ENCODE measurements around the gene CAMTA1. TPM values are rescaled to one million over a fixed set of nuclear protein-coding genes. Genes with fewer than 3 reads are reported as not detected.

CAMTA1 gene
- polyA plus RNA-seq, 1 experiment: 23.1 TPM

- no peaks in the 10 kb centered on the region for H3K36me3 ChIP-seq (ENCODE audit: control insufficient read depth, insufficient read depth, low read length)
- no peak for TF ChIP-seq CTCF (IDR thresholded peaks at IDR 0.05; ENCODE audit: insufficient read depth, low read depth, low read length)
- POLR2A ChIA-PET: no interaction called here
- no peak for DNase-seq (ENCODE audit: low read depth)
- H3K27me3 ChIP-seq (ENCODE audit: control insufficient read depth, insufficient read depth, low read length): no peaks in the 10 kb centered on the region; the same call in 1 of the 2 replicates
- H3K4me3 ChIP-seq (ENCODE audit: low read depth, low read length): no peak overlapping the region
- CTCF ChIA-PET: no interaction called here
Measured at GRCh38 chr1:6761196-6761737, 24.0 kb upstream of the CAMTA1 start.

GRCh38 chr1:6762060-6762459 lies 23.2 kb upstream of the CAMTA1 start:
- no peaks in the 10 kb centered on the region for H3K27me3 ChIP-seq (ENCODE audit: control insufficient read depth, insufficient read depth, low read length)
- POLR2A ChIA-PET: no interaction called here
- H3K4me3 ChIP-seq (ENCODE audit: low read depth, low read length): no peak overlapping the region
- TF ChIP-seq CTCF (IDR thresholded peaks at IDR 0.05; ENCODE audit: insufficient read depth, low read depth, low read length): no peak
- CTCF ChIA-PET: no interaction called here
- H3K36me3 ChIP-seq (ENCODE audit: control insufficient read depth, insufficient read depth, low read length): no peaks in the 10 kb centered on the region
- no peak for DNase-seq (ENCODE audit: low read depth)

DNA sequence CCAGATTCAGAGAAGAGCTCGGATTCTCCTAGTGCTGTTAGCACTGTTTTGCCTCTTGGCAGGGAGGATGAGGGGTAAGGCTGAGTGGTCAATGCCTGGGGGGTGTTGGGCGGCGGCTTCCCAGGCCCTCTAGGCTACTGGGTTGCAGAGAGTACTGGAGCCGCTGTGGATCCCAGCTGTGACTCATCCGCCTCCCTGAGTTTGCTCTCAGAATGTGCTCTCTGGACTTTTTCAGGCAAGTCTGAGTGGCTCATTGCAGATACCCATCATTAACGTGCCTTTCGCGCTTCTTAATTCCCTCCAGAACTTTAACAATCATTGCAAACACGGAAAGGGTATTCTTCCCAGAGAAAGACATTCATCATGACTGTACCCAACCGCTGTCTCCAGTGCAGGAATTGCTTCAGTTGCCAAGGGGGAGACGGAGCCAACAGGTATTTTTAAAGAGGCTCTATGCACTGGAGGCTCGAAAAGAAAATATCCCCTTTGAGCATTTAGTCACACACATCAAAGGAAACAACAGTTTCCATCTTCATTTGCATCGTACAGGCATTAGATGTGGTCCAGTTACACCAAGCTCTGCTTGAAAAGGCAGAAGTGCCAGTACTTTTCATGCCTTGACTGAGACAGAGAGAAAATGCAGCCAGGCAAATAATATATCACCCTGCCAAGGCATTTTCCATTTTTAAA lies 14.4 kb upstream of the CAMTA1 start:
- Histone ChIP-seq H3K27me3 (ENCODE audit: control insufficient read depth, insufficient read depth, low read length) (no peaks in the 10 kb centered on the region), H3K36me3 (ENCODE audit: control insufficient read depth, insufficient read depth, low read length) (no peaks in the 10 kb centered on the region), H3K4me3 (ENCODE audit: low read depth, low read length) (no peak overlapping the region)
- ChIA-PET CTCF (interaction anchor here (0.8 to 1.6 kb wide), 3 partner anchors 11 to 51 kb away, joined by 3 to 4 read pairs (median 4); no protein-coding TSS in a partner anchor), POLR2A (no interaction called here)
- no peak for TF ChIP-seq CTCF (IDR thresholded peaks at IDR 0.05; ENCODE audit: insufficient read depth, low read depth, low read length)
- peak; percentile 27 for DNase-seq (ENCODE audit: low read depth)

DNA sequence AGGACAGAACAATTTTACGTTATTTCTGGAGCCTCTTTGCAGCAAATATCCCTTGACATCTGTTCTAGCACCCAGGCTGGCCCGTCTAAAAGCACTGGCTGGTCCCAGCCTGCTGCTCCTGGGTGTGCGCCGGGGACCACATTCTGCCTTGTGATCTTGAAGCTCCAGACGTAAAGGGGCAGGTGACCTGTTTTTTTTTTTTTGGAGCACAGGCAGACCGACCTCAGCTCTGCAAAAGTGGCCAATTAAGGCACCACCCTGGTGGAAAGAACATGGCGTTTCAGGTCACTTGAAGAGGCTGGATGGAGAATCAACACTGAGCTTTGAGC lies 13.8 kb upstream of the CAMTA1 start:
- ChIA-PET POLR2A (no interaction called here), CTCF (interaction anchor here (0.7 to 1.6 kb wide), 3 partner anchors 12 to 25 kb away, joined by 3 to 4 read pairs (median 4); no protein-coding TSS in a partner anchor)
- H3K27me3 ChIP-seq (ENCODE audit: control insufficient read depth, insufficient read depth, low read length): no peaks in the 10 kb centered on the region
- DNase-seq (ENCODE audit: low read depth): no peak
- H3K36me3 ChIP-seq (ENCODE audit: control insufficient read depth, insufficient read depth, low read length): no peaks in the 10 kb centered on the region
- no peak overlapping the region for H3K4me3 ChIP-seq (ENCODE audit: low read depth, low read length)
- TF ChIP-seq CTCF (IDR thresholded peaks at IDR 0.05; ENCODE audit: insufficient read depth, low read depth, low read length): no peak

- CTCF ChIA-PET: no interaction called here
- DNase-seq (ENCODE audit: low read depth): no peak
- Histone ChIP-seq H3K4me3 (ENCODE audit: low read depth, low read length) (no peak overlapping the region), H3K36me3 (ENCODE audit: control insufficient read depth, insufficient read depth, low read length) (no peaks in the 10 kb centered on the region), H3K27me3 (ENCODE audit: control insufficient read depth, insufficient read depth, low read length) (no peaks in the 10 kb centered on the region)
- POLR2A ChIA-PET: no interaction called here
- TF ChIP-seq CTCF (IDR thresholded peaks at IDR 0.05; ENCODE audit: insufficient read depth, low read depth, low read length): no peak
Measured at GRCh38 chr1:6774381-6774780, 10.9 kb upstream of the CAMTA1 start.
